Neural progenitor cell (in vitro differentiated cells): ENCODE measurements around the gene HES5. TPM values are rescaled to one million over a fixed set of nuclear protein-coding genes. Genes with fewer than 3 reads are reported as not detected.

Experiments
- DNase-seq: peaks from one replicate; pipeline ENCODE4 v3.0.0-alpha.2; 2016; ENCODE audit warnings: low spot score
- H2AFZ ChIP-seq: fragments of 200-600 bp; sonication (generic); replicated peaks from 2 replicates; pipeline ENCODE4 v1.6.1; 2016; ENCODE audit warnings: antibody characterized with exemption
- H3F3A ChIP-seq: fragments of 200-600 bp; sonication (generic); 2 replicates; pipeline ENCODE4 v1.6.1; 2016; ENCODE audit warnings: antibody characterized with exemption, low read depth
- H3K27ac ChIP-seq: fragments of 200-600 bp; sonication (generic); 2 replicates; pipeline ENCODE4 v1.5.1; 2016; ENCODE audit warnings: mild to moderate bottlenecking
- H3K27me3 ChIP-seq: fragments of 200-600 bp; sonication (generic); 2 replicates; pipeline ENCODE4 v1.6.1; 2016; ENCODE audit warnings: mild to moderate bottlenecking, moderate library complexity
- H3K36me3 ChIP-seq: fragments of 200-600 bp; sonication (generic); 2 replicates; pipeline ENCODE4 v1.5.1; 2016
- H3K4me1 ChIP-seq: fragments of 200-600 bp; sonication (generic); 2 replicates; pipeline ENCODE4 v1.6.1; 2016; ENCODE audit warnings: mixed run types
- H3K4me2 ChIP-seq: fragments of 200-600 bp; sonication (generic); 2 replicates; pipeline ENCODE4 v1.6.1; 2016
- H3K4me3 ChIP-seq: fragments of 200-600 bp; sonication (generic); 2 replicates; pipeline ENCODE4 v1.5.1; 2016
- H3K79me2 ChIP-seq: fragments of 200-600 bp; sonication (generic); 2 replicates; pipeline ENCODE4 v1.6.1; 2016; ENCODE audit warnings: low read depth
- H3K9ac ChIP-seq: fragments of 200-600 bp; sonication (generic); 2 replicates; pipeline ENCODE4 v1.6.1; 2016
- H3K9me3 ChIP-seq: fragments of 200-600 bp; sonication (generic); 2 replicates; pipeline ENCODE4 v1.5.1; 2016; ENCODE audit warnings: low read depth
- H4K20me1 ChIP-seq: fragments of 200-600 bp; sonication (generic); 2 replicates; pipeline ENCODE4 v1.6.1; 2016; ENCODE audit warnings: low read depth
- H3K27ac Mint-ChIP-seq: 3 replicates; pipeline ENCODE4 v1.8.0; 2021; ENCODE audit warnings: mixed read lengths
- H3K27me3 Mint-ChIP-seq: 2 replicates; pipeline ENCODE4 v1.8.0; 2022; ENCODE audit warnings: low read depth, mild to moderate bottlenecking, inconsistent platforms, moderate library complexity, mixed read lengths; ENCODE audit not compliant: insufficient read depth
- H3K36me3 Mint-ChIP-seq: 3 replicates; pipeline ENCODE4 v1.8.0; 2021; ENCODE audit warnings: mixed read lengths
- H3K4me1 Mint-ChIP-seq: 3 replicates; pipeline ENCODE4 v1.8.0; 2021; ENCODE audit warnings: mixed read lengths
- H3K4me3 Mint-ChIP-seq: 3 replicates; pipeline ENCODE4 v1.8.0; 2021; ENCODE audit warnings: mild to moderate bottlenecking, moderate library complexity, mixed read lengths
- H3K9me3 Mint-ChIP-seq: 3 replicates; pipeline ENCODE4 v1.8.0; 2020; ENCODE audit warnings: mixed read lengths
- EZH2 ChIP-seq: fragments of 200-600 bp; sonication (generic); IDR thresholded peaks from 2 replicates; pipeline ENCODE4 v1.6.1; 2017; ENCODE audit warnings: antibody characterized with exemption, mild to moderate bottlenecking, moderate library complexity
- EZH2phosphoT487 ChIP-seq: fragments of 200-600 bp; sonication (generic); IDR thresholded peaks from 2 replicates; pipeline ENCODE4 v1.6.1; 2017; ENCODE audit warnings: antibody characterized with exemption
- total RNA-seq: library from RNA; depleted of rRNA; stranded (reverse); fragments of >200 nt; gene quantifications from 2 replicates; pipeline ENCODE4 v1.2.3, GENCODE V29; 2015; ENCODE audit warnings: low replicate concordance
- TF ChIP-seq, protein P1 (sequence below): fragments of 200-600 bp; sonication (generic); IDR thresholded peaks from 2 replicates; pipeline ENCODE4 v1.5.1; 2017; ENCODE audit warnings: antibody characterized with exemption, mild to moderate bottlenecking

The HES5 gene
- total RNA-seq, 1 donor from 2014 or later: 6.4 TPM

GRCh38 chr1:2527556-2527860 lies 2.6 kb downstream of the HES5 start:
- H3K9ac ChIP-seq: no peak overlapping the region
- H3K4me1 ChIP-seq: peaks cover 43% of the 10 kb centered on the region
- peaks cover 65% of the 10 kb centered on the region for H4K20me1 ChIP-seq
- Mint-ChIP-seq H3K36me3 (no peaks in the 10 kb centered on the region), H3K4me3 (peak overlapping the region; percentile 96), H3K27me3 (peaks cover 13% of the 10 kb centered on the region), H3K27ac (no peak overlapping the region), H3K4me1 (peaks cover 44% of the 10 kb centered on the region), H3K9me3 (no peaks in the 10 kb centered on the region)
- H3K4me2 ChIP-seq: peak overlapping the region; percentile 72
- H3K36me3 ChIP-seq: no peaks in the 10 kb centered on the region
- no peak for DNase-seq
- no peak overlapping the region for H2AFZ ChIP-seq
- peaks cover 60% of the 10 kb centered on the region for H3K27me3 ChIP-seq
- H3K79me2 ChIP-seq: peaks cover 35% of the 10 kb centered on the region
- TF ChIP-seq EZH2: no peak
- no peak overlapping the region for H3K4me3 ChIP-seq
- H3K27ac ChIP-seq: no peak overlapping the region
- H3K9me3 ChIP-seq: no peaks in the 10 kb centered on the region
- peaks cover 23% of the 10 kb centered on the region for H3F3A ChIP-seq

DNA sequence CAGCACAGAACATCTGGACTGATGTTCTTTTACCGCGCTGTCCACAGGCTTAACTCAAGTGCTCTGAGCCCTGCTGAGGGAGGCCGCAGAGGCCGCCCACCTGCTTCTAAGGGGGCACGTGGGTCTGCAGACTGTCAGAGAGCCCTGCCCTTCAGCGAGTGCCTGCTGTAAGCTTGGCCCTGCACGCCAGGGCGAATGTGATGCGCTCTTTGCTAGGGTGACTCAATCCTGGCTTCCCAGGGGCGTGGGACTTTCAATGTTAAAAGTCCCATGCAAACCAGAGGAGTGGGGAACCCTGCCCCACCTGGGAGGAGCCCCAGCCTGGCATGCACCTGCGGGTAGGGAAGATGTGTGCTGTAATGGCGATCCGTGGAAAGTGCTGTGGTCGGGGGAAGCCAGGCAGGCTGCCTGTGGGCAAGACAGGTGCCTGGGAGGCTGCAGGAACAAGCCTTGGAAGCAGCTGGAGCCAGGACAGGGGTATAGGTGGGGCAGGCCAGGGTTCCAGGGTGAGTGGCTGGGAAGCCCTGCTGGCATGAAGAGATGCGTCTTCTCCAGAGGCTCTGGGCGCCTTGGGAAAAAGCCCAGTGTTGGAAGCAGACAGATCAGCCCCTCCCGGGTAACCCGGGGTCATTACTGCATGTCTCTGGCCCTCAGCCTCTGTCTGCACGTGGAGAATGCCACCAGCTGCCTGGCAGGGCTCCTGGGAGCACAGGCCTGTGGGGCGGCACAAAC lies 3.1 kb downstream of the HES5 start:
- Mint-ChIP-seq H3K9me3 (no peaks in the 10 kb centered on the region), H3K27ac (no peak overlapping the region), H3K4me1 (peaks cover 42% of the 10 kb centered on the region), H3K4me3 (peak overlapping the region; percentile 96), H3K27me3 (peaks cover 12% of the 10 kb centered on the region), H3K36me3 (no peaks in the 10 kb centered on the region)
- no peaks in the 10 kb centered on the region for H3K36me3 ChIP-seq
- H3K4me3 ChIP-seq: peak overlapping the region; percentile 94
- H3K27me3 ChIP-seq: peaks cover 55% of the 10 kb centered on the region
- no peaks in the 10 kb centered on the region for H3K9me3 ChIP-seq
- H3K79me2 ChIP-seq: peaks cover 40% of the 10 kb centered on the region
- H3K9ac ChIP-seq: no peak overlapping the region
- no peak overlapping the region for H2AFZ ChIP-seq
- TF ChIP-seq, protein P1, sequence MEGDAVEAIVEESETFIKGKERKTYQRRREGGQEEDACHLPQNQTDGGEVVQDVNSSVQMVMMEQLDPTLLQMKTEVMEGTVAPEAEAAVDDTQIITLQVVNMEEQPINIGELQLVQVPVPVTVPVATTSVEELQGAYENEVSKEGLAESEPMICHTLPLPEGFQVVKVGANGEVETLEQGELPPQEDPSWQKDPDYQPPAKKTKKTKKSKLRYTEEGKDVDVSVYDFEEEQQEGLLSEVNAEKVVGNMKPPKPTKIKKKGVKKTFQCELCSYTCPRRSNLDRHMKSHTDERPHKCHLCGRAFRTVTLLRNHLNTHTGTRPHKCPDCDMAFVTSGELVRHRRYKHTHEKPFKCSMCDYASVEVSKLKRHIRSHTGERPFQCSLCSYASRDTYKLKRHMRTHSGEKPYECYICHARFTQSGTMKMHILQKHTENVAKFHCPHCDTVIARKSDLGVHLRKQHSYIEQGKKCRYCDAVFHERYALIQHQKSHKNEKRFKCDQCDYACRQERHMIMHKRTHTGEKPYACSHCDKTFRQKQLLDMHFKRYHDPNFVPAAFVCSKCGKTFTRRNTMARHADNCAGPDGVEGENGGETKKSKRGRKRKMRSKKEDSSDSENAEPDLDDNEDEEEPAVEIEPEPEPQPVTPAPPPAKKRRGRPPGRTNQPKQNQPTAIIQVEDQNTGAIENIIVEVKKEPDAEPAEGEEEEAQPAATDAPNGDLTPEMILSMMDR: no peak
- no peak for TF ChIP-seq EZH2phosphoT487
- no peak for TF ChIP-seq EZH2
- no peak overlapping the region for H3K27ac ChIP-seq
- peaks cover 43% of the 10 kb centered on the region for H3K4me1 ChIP-seq
- no peak for DNase-seq
- H3F3A ChIP-seq: peaks cover 23% of the 10 kb centered on the region
- H3K4me2 ChIP-seq: peak overlapping the region; percentile 72
- peaks cover 70% of the 10 kb centered on the region for H4K20me1 ChIP-seq

GRCh38 chr1:2525920-2526823 lies 3.9 kb downstream of the HES5 start, which contains the start of gene PANK4:
PANK4 (minus strand) TSS chr1:2526596; CDS start chr1:2526587, 9 bp downstream.
- no peaks in the 10 kb centered on the region for H3K9me3 Mint-ChIP-seq
- Histone ChIP-seq H3K9me3 (no peaks in the 10 kb centered on the region), H3K27ac (no peak within 1 kb of the TSS), H3K9ac (peak within 1 kb of the TSS; percentile 78), H3K4me1 (peaks cover 39% of the 10 kb centered on the region), H3K36me3 (no peaks in the 10 kb centered on the region), H3K27me3 (peaks cover 47% of the 10 kb centered on the region), H2AFZ (no peak within 1 kb of the TSS), H3K4me2 (peak within 1 kb of the TSS; percentile 97), H3K4me3 (peak within 1 kb of the TSS; percentile 94), H3F3A (peaks cover 22% of the 10 kb centered on the region), H4K20me1 (peaks cover 78% of the 10 kb centered on the region), H3K79me2 (peaks cover 44% of the 10 kb centered on the region)
- peaks cover 36% of the 10 kb centered on the region for H3K4me1 Mint-ChIP-seq
- TF ChIP-seq EZH2 (no peak), EZH2phosphoT487 (no peak)
- TF ChIP-seq, protein P1: no peak
- peak within 1 kb of the TSS; percentile 98 for H3K27ac Mint-ChIP-seq
- peaks cover under 1% of the 10 kb centered on the region for H3K36me3 Mint-ChIP-seq
- peak within 1 kb of the TSS; percentile 96 for H3K4me3 Mint-ChIP-seq
- peak; percentile 99 for DNase-seq
- peaks cover 9% of the 10 kb centered on the region for H3K27me3 Mint-ChIP-seq
